Fibroblast of skin of right quadriceps (primary cell): Measurements from ENCODE around the gene SRP14.

Source experiments
- DNase-seq: peaks from one replicate; pipeline ENCODE4 v3.0.0-alpha.2; 2013

The SRP14 gene

GRCh38 chr15:40067921-40068624 lies 29.1 kb upstream of the SRP14 start:
- DNase-seq: no peak

- no peak for DNase-seq
Observed at GRCh38 chr15:40066589-40066988, 27.6 kb upstream of the SRP14 start.

GRCh38 chr15:40065166-40065565 lies 26.2 kb upstream of the SRP14 start:
- no peak for DNase-seq

- peak; percentile 93 for DNase-seq
Observed at GRCh38 chr15:40064231-40064894, 25.4 kb upstream of the SRP14 start.

- peak; percentile 83 for DNase-seq
Observed at GRCh38 chr15:40063563-40064011, 24.6 kb upstream of the SRP14 start.

- DNase-seq: no peak
Observed at GRCh38 chr15:40062816-40063562, 24.0 kb upstream of the SRP14 start.

- no peak for DNase-seq
Observed at GRCh38 chr15:40061212-40061901, 22.4 kb upstream of the SRP14 start.

- no peak for DNase-seq
Observed at GRCh38 chr15:40060236-40060961, 21.4 kb upstream of the SRP14 start.

- no peak for DNase-seq
Observed at GRCh38 chr15:40059821-40060220, 20.8 kb upstream of the SRP14 start.

- DNase-seq: peak; percentile 82
Observed at GRCh38 chr15:40058476-40059140, 19.6 kb upstream of the SRP14 start.

GRCh38 chr15:40055576-40056293 lies 16.8 kb upstream of the SRP14 start:
- DNase-seq: no peak

- DNase-seq: peak; percentile 28
Observed at GRCh38 chr15:40054855-40055575, 16.0 kb upstream of the SRP14 start.

GRCh38 chr15:40054605-40054854 lies 15.5 kb upstream of the SRP14 start:
- no peak for DNase-seq

- no peak for DNase-seq
Observed at GRCh38 chr15:40053831-40054604, 15.0 kb upstream of the SRP14 start.

GRCh38 chr15:40053079-40053830 lies 14.3 kb upstream of the SRP14 start:
- DNase-seq: no peak

- no peak for DNase-seq
Observed at GRCh38 chr15:40052604-40053003, 13.6 kb upstream of the SRP14 start.

GRCh38 chr15:40051616-40052415 lies 12.8 kb upstream of the SRP14 start:
- DNase-seq: no peak

- DNase-seq: peak; percentile 50
Observed at GRCh38 chr15:40050788-40051470, 11.9 kb upstream of the SRP14 start.
